Liver (tissue), 9 donors: ENCODE data around the gene GATA6. TPM values are rescaled to one million over a fixed set of nuclear protein-coding genes. Genes with fewer than 3 reads are reported as not detected.
"Not testable (repeated sequence)": the region's sequence is repeated elsewhere in the genome, so short reads cannot be mapped to it uniquely, and the experiment has no call there.

Experiments
- DNase-seq: peaks from one replicate; pipeline ENCODE4 v3.0.0-alpha.2; 2017; ENCODE audit warnings: low spot score
- H3K27ac ChIP-seq, 2 donors: one replicate each; pipeline ENCODE4 v1.7.0; 2013; ENCODE audit warnings: inconsistent platforms in 2 of 2, low read length in 2 of 2, control low read depth in 1 of 2, low read depth in 1 of 2, mild to moderate bottlenecking in 1 of 2
- H3K27me3 ChIP-seq, 4 donors: one replicate each; pipeline versions ENCODE4 v1.6.1 to v1.7.0; 2013; ENCODE audit warnings: low read length in 3 of 4, inconsistent platforms in 1 of 4, mild to moderate bottlenecking in 1 of 4, moderate library complexity in 1 of 4; ENCODE audit not compliant: control insufficient read depth in 4 of 4, insufficient read depth in 4 of 4
- H3K36me3 ChIP-seq, 4 donors: one replicate each; pipeline versions ENCODE4 v1.6.1 to v1.7.0; 2013; ENCODE audit warnings: low read length in 3 of 4, mild to moderate bottlenecking in 3 of 4, low read depth in 1 of 4, moderate library complexity in 1 of 4; ENCODE audit not compliant: control insufficient read depth in 4 of 4, insufficient read depth in 3 of 4
- H3K4me1 ChIP-seq, 4 donors: one replicate each; pipeline versions ENCODE4 v1.6.1 to v1.7.0; 2013; ENCODE audit warnings: low read length in 3 of 4, mild to moderate bottlenecking in 3 of 4, moderate library complexity in 1 of 4; ENCODE audit not compliant: control insufficient read depth in 4 of 4, insufficient read depth in 4 of 4
- H3K4me3 ChIP-seq, 3 donors: one replicate each; pipeline versions ENCODE4 v1.6.1 to v1.7.0; 2013; ENCODE audit warnings: low read length in 3 of 3, control low read depth in 1 of 3, low read depth in 1 of 3, mild to moderate bottlenecking in 1 of 3
- H3K9ac ChIP-seq, 2 donors: one replicate each; pipeline ENCODE4 v1.7.0; 2013; ENCODE audit warnings: low read length in 2 of 2, mild to moderate bottlenecking in 2 of 2, moderate library complexity in 2 of 2, control low read depth in 1 of 2, low read depth in 1 of 2
- H3K9me3 ChIP-seq, 4 donors: one replicate each; pipeline versions ENCODE4 v1.6.1 to v1.7.0; 2013; ENCODE audit warnings: low read length in 3 of 4; ENCODE audit not compliant: control insufficient read depth in 4 of 4
- EGR1 ChIP-seq, 2 donors: IDR thresholded peaks; 2 replicates each; pipeline ENCODE4 v1.6.1; 2016 to 2018; ENCODE audit warnings: antibody characterized with exemption in 2 of 2, low read depth in 2 of 2
- FOXA2 ChIP-seq: IDR thresholded peaks from 2 replicates; pipeline ENCODE4 v1.6.1; 2016; ENCODE audit warnings: antibody characterized with exemption
- HNF4A ChIP-seq, 2 donors: conservative IDR thresholded peaks; 2 replicates each; pipeline ENCODE4 v1.6.1; 2016; ENCODE audit warnings: antibody characterized with exemption in 2 of 2, mild to moderate bottlenecking in 2 of 2
- HNF4G ChIP-seq: IDR thresholded peaks from 2 replicates; pipeline ENCODE4 v1.6.1; 2016; ENCODE audit warnings: antibody characterized with exemption
- JUND ChIP-seq, 2 donors: IDR thresholded peaks; 2 replicates each; pipeline ENCODE4 v1.6.1; 2016; ENCODE audit warnings: antibody characterized with exemption in 2 of 2
- NR2F2 ChIP-seq: IDR thresholded peaks from 2 replicates; pipeline ENCODE4 v1.6.1; 2016; ENCODE audit warnings: antibody characterized with exemption
- RAD21 ChIP-seq, 2 donors: IDR thresholded peaks; 2 replicates each; pipeline ENCODE4 v1.6.1; 2016; ENCODE audit warnings: antibody characterized with exemption in 2 of 2, mild to moderate bottlenecking in 2 of 2
- SP1 ChIP-seq: IDR thresholded peaks from 2 replicates; pipeline ENCODE4 v1.6.1; 2018; ENCODE audit warnings: antibody characterized with exemption, mild to moderate bottlenecking
- TAF1 ChIP-seq: conservative IDR thresholded peaks from 2 replicates; pipeline ENCODE4 v1.6.1; 2016; ENCODE audit warnings: antibody characterized with exemption, mild to moderate bottlenecking
- YY1 ChIP-seq: IDR thresholded peaks from 2 replicates; pipeline ENCODE4 v1.6.1; 2016; ENCODE audit warnings: antibody characterized with exemption, mild to moderate bottlenecking
- WGBS: extraction: QIAGEN DNeasy Blood & Tissue Kit; methylation state at CpG from one replicate; pipeline ENCODE4 v1.1.7; 2013; 5-methylcytosine and 5-hydroxymethylcytosine counted together
- polyA plus RNA-seq, 2 donors: library from polyadenylated mRNA; stranded (reverse) in 1 of 2; unstranded in 1 of 2; fragments of 200-250 nt in 1 of 2; fragments of >200 nt in 1 of 2; fragmentation: Nextera tagmentation in 1 of 2; extraction: Ambion mirVana in 1 of 2; gene quantifications; one replicate each; pipeline versions ENCODE4 v1.2.1 to v1.2.3, GENCODE V29; 2013 to 2015
- total RNA-seq, 2 donors: library from RNA; depleted of rRNA; stranded (reverse); fragments of >200 nt; gene quantifications; one replicate each; pipeline ENCODE4 v1.2.3, GENCODE V29; 2014
- TF ChIP-seq, protein P1 (sequence below): fragments of 150-350 bp; IDR thresholded peaks from 2 replicates; pipeline ENCODE4 v1.5.1; 2017; ENCODE audit warnings: improper control_type of control experiment, low read depth, low read length; ENCODE audit not compliant: missing input control
- TF ChIP-seq, protein P2 (sequence below): IDR thresholded peaks from 2 replicates; pipeline ENCODE4 v1.6.1; 2016; ENCODE audit warnings: antibody characterized with exemption
- TF ChIP-seq, protein P3 (sequence below): IDR thresholded peaks from 2 replicates; pipeline ENCODE4 v1.6.1; 2016; ENCODE audit warnings: antibody characterized with exemption
- TF ChIP-seq, protein P4 (sequence below): IDR thresholded peaks from 2 replicates; pipeline ENCODE4 v1.6.1; 2016; ENCODE audit warnings: antibody characterized with exemption
- donor health status: healthy.
- donor health status: healthy.
- donor health status: healthy.
- donor health status: healthy.
- donor health status: healthy.

The GATA6 gene
- total and polyA plus RNA-seq, 4 donors, result 1.8 to 6.6 (median 4.9) TPM

DNA sequence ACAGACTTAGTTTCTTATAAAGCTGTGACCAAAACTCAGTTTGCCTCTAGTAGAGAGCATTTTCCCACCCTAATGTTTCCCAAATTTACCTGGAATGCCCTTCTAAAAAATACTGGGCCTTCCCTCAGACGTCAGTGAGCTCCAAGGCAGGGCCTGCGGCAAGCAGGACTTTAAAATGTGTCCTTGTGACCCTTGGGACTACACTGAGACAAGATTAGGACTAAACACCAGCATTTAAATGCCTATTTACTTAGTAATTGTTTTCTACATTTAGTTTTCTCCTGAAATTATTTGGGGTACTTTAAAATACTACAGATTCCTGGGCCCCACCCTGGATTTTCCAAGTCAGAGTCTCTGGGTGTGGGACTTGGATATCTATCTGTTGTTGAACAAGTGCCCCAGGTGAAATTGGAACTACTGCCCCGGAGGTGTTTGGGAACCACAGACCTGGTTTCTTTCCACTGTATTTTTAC lies 14.3 kb downstream of the GATA6 start:
- TF ChIP-seq YY1 (no peak), SP1 (no peak)
- TF ChIP-seq, protein P1, sequence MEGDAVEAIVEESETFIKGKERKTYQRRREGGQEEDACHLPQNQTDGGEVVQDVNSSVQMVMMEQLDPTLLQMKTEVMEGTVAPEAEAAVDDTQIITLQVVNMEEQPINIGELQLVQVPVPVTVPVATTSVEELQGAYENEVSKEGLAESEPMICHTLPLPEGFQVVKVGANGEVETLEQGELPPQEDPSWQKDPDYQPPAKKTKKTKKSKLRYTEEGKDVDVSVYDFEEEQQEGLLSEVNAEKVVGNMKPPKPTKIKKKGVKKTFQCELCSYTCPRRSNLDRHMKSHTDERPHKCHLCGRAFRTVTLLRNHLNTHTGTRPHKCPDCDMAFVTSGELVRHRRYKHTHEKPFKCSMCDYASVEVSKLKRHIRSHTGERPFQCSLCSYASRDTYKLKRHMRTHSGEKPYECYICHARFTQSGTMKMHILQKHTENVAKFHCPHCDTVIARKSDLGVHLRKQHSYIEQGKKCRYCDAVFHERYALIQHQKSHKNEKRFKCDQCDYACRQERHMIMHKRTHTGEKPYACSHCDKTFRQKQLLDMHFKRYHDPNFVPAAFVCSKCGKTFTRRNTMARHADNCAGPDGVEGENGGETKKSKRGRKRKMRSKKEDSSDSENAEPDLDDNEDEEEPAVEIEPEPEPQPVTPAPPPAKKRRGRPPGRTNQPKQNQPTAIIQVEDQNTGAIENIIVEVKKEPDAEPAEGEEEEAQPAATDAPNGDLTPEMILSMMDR, result no peak
- TF ChIP-seq, protein P2, sequence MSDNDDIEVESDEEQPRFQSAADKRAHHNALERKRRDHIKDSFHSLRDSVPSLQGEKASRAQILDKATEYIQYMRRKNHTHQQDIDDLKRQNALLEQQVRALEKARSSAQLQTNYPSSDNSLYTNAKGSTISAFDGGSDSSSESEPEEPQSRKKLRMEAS, result no peak
- TF ChIP-seq, protein P3, sequence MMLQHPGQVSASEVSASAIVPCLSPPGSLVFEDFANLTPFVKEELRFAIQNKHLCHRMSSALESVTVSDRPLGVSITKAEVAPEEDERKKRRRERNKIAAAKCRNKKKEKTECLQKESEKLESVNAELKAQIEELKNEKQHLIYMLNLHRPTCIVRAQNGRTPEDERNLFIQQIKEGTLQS, result no peak
- no peak overlapping the region for H3K27ac ChIP-seq
- DNase-seq, result no peak
- H3K9ac ChIP-seq, result no peak overlapping the region
- H3K27me3 ChIP-seq, result no peaks in the 10 kb centered on the region
- H3K4me1 ChIP-seq, result no peaks in the 10 kb centered on the region
- H3K9me3 ChIP-seq, result no peaks in the 10 kb centered on the region
- H3K36me3 ChIP-seq, result peaks cover 5 to 25% (median 15%) of the 10 kb centered on the region in 4 donors
- no peak overlapping the region for H3K4me3 ChIP-seq
- 83% methylated on average over 3 of the region's 3 CpGs for WGBS

DNA sequence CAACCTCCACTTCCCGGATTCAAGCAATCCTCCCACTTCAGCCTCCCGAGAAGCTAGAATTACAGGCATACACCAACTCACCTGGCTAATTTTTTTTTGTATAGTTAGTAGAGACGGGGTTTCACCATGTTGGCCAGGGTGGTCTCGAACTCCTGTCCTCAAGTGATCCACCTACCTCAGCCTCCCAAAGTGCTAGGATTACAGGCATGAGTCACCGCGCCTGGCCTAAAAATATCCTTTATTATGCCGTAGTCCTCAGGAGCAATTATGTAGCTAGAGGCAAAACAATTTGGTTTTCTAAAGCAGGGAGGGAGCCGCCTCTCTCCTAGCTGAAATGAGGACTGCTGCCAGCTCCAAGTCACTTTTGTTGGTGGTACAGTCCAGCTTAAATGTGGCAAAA lies 15.2 kb downstream of the GATA6 start:
- H3K27ac ChIP-seq, result peak overlapping the region; percentile 32 to 62
- H3K27me3 ChIP-seq, H3K4me3 ChIP-seq, H3K4me1 ChIP-seq, DNase-seq, H3K9me3 ChIP-seq, H3K9ac ChIP-seq: not testable (repeated sequence)
- WGBS, result 91% methylated on average over 8 of the region's 8 CpGs
- H3K36me3 ChIP-seq, result peaks cover 6 to 25% (median 15%) of the 10 kb centered on the region in 4 donors

DNA sequence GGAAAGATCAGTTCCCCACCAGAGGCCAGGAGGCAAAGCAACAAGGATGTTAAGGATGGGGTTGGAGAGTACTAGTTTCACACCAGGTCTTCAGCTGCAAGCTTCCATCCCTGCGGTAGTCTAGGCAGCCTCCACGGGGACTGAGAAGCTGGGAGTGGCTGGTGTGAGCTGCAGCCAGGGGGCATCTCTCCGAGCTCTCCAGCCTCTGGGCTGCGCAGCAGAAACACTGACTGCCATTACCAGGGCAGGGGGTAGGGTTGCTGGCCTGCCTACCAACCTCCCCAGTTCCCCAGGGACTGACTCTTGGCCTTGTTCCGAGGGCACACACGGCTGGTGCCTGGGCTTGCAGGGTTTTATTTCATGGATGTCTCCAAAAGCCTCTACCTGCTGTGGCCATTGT lies 15.9 kb downstream of the GATA6 start:
- TF ChIP-seq RAD21 (IDR thresholded peaks at IDR 0.05) (no peak), FOXA2 (no peak), JUND (IDR thresholded peaks at IDR 0.05) (no peak), HNF4A (conservative IDR thresholded peaks at IDR 0.05) (no peak), HNF4G (no peak), NR2F2 (no peak), EGR1 (IDR thresholded peaks at IDR 0.05; ENCODE audit: low read depth in 2 of 2) (no peak), TAF1 (no peak)
- TF ChIP-seq, protein P3, result no peak
- TF ChIP-seq, protein P4, sequence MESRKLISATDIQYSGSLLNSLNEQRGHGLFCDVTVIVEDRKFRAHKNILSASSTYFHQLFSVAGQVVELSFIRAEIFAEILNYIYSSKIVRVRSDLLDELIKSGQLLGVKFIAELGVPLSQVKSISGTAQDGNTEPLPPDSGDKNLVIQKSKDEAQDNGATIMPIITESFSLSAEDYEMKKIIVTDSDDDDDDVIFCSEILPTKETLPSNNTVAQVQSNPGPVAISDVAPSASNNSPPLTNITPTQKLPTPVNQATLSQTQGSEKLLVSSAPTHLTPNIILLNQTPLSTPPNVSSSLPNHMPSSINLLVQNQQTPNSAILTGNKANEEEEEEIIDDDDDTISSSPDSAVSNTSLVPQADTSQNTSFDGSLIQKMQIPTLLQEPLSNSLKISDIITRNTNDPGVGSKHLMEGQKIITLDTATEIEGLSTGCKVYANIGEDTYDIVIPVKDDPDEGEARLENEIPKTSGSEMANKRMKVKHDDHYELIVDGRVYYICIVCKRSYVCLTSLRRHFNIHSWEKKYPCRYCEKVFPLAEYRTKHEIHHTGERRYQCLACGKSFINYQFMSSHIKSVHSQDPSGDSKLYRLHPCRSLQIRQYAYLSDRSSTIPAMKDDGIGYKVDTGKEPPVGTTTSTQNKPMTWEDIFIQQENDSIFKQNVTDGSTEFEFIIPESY, result no peak
- TF ChIP-seq, protein P2, result no peak
- no peaks in the 10 kb centered on the region for H3K9me3 ChIP-seq
- no peak overlapping the region for H3K4me3 ChIP-seq
- WGBS, result 82% methylated on average over 6 of the region's 6 CpGs
- H3K36me3 ChIP-seq, result peaks cover 6 to 25% (median 15%) of the 10 kb centered on the region in 4 donors
- H3K4me1 ChIP-seq, result no peaks in the 10 kb centered on the region
- H3K27ac ChIP-seq, result peak overlapping the region; percentile 32 to 62
- no peak for DNase-seq
- no peak overlapping the region for H3K9ac ChIP-seq
- no peaks in the 10 kb centered on the region for H3K27me3 ChIP-seq
